MV-4-11 (cell line): ENCODE measurements around the gene PRRT4.

ENCODE experiments used
- DNase-seq: peaks from one replicate; lab custom pipeline; 2025; lab: John Stamatoyannopoulos, UW

PRRT4 gene

GRCh38 chr7:128344431-128344774 lies 17.1 kb downstream of the PRRT4 start:
- DNase-seq = no peak

- peak; percentile 92 for DNase-seq
Measured at GRCh38 chr7:128343554-128344430, 17.7 kb downstream of the PRRT4 start, which contains the start of gene RBM28. TSS of gene RBM28 (minus strand) at chr7:128343908. CDS start at chr7:128343793, 115 bp downstream.

DNA sequence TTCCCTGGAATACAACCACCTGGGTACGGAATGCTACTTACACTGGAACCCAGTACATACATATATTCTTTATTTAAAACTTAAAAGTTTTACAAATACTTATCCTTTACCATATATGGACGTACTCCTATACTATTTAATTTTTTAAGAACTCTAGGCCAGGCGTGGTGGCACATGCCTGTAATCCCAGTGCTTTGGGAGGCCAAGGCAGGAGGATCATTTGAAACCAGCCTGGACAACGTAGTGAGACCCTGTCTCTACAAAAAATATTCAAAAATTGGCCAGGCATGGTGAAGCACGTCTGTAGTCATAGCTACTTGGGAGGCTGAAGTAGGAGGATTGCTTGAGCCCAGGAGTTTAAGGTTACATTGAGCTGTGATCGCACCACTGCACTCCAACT lies 19.8 kb downstream of the PRRT4 start:
- no peak for DNase-seq

DNA sequence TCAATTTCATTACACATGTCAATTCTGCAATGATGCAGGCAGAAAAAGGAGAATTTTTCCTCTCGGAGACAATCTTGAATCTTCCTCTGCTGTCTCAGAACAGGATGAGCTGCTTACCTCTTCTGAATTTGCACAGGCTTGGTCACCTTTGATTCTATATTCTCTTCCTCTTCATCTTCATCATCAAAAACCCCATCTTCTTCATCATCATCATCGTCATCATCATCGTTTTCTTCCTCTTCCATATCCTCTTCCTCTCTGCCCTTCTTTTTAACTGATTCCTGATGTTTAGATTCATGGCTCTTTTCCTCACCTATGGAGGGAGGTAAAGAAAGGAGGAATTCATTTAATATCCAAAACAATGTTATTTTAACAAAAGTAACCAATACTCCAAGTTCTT lies 25.8 kb downstream of the PRRT4 start:
- no peak for DNase-seq

- DNase-seq = no peak
Measured at GRCh38 chr7:128324368-128324680, 37.2 kb downstream of the PRRT4 start.

DNA sequence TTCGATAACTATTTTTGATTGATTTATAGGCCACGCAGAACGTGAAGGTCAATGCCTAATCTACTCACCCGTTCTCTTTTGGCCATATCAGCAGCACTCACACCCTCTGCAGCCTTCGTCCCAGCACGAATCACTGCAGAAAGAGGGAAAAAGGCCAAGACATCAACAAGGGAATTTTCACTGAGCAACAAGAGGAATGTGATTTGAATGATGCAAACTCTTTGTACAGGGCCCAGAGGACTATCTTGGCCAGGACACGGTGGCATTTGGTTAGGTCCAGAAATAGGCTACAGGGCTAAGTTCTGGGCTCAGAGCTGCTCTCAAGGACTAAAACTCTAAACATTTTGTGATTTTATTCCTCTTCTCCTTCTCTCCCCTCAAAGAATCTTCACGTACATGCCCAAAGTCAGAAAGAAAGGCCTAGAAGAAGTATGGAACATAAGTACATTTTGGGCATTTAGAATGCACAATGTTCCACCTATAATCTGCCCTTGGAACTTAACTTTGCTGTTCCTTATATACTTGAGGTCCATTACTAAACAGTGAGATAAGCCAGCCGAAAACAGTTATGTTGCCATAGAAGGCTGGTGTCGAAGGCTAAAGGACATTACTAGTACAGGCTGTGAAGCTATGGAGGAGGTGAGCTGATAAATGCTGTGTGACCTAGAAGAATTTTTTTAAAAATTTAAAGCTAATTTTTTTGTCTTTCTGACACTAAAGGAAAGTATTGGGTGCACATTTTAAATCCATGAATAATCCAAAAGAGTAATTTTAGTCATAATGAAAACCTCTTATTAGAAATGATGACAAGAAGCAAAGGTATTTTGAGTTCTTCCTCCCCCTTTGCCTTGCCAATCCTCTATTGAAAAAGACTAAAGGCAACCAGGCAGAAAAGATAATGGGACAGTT lies 37.8 kb downstream of the PRRT4 start:
- no peak for DNase-seq

DNA sequence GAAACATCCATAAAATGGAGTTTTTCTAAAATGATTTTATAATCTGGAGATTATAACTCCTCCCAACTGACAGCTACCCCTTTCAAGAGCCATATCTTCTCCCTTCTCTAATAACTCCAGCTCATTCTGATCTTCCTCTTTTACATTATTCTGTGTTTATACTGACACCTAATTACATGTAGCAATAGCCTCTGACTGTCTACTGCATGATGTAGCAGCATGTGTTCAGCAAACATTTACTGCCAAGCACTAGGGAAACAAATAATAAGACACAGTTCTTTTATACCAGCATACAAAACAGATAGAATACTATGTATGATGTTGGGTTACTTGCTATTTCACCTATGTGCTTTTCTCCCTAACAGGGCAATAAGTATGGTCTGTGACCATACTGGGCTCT lies 38.5 kb downstream of the PRRT4 start:
- peak; percentile 4 for DNase-seq

- DNase-seq = peak; percentile 79
Measured at GRCh38 chr7:128322040-128322643, 39.3 kb downstream of the PRRT4 start.

DNA sequence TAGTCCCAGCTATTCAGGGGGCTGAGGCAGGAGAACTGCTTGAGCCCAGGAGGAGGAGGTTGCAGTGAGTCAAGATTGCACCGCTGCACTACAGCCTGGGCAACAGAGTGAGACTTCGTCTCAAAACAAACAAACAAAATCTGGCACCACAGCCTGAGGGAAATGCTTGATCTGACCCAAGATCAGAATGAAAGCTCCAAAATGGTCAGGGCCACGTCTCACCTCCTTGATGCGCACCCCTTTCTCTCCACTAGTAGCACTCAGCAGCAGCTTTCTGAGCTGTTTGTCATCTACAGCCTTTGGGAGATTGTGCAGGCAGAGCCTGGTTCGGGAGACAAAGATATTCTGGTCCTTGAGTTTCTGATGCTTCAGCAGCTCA lies 40.5 kb downstream of the PRRT4 start:
- DNase-seq = no peak

DNA sequence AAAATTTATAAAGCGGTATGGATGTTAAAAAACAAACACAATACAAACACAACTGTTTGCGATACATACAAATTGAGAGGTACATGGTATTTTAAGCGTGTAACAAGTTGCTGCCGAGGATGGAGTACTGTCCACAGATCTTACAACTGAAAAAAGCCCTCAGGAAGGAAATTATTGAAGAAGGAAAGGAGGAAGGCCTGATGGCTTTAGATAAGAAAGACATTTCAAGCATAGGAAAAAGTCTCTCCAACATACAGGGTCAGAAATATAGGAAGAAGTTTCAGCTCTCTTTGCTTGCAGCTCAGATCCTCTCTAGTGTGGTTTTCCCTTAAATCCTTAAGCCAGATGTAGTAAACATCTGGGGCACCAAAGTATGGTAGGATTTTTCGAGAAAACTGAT lies 42.8 kb downstream of the PRRT4 start:
- no peak for DNase-seq

- no peak for DNase-seq
Measured at GRCh38 chr7:128311013-128311412, 50.5 kb downstream of the PRRT4 start.

- no peak for DNase-seq
Measured at GRCh38 chr7:128310499-128310898, 51.0 kb downstream of the PRRT4 start.

DNA sequence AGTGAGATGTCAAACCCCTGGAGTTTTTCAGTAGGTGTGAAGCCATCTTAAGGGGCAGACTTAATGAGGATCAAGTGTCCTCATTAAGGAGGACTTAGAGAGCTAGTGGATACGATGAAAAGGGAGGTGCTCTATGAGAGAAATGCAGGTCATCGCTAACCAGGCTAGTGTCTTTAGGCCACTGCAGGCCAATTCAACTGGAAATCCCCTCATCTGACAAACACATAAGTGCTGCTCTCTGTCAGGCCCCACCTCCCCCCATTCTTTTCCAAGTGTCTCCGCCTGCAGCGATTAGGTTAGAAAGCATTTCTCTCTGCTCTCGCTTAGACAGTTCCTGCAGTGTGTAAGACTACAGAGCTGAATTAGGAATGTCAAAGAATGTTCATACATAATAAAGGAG lies 51.5 kb downstream of the PRRT4 start:
- no peak for DNase-seq

- no peak for DNase-seq
Measured at GRCh38 chr7:128309124-128309523, 52.4 kb downstream of the PRRT4 start.

DNA sequence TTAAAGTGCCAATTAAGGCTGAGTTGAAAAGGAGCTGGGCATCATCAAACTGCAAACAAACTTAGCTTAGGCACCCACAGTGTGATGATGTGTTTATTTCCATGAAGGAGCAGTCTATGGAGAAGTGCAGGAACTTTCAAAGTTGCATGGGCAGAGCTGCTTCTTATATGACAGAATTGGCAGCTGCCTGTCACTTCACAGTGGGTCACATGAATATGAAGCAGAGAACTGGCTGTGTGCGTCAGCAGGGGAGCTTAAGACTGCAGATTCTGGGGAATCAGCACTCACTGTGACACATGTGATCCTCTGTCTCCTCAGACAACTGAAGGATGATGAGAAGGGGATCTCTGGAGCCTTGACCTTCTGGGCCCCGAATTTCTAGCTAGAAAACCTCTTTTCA lies 54.4 kb downstream of the PRRT4 start:
- DNase-seq = no peak

GRCh38 chr7:128304212-128304611 lies 57.3 kb downstream of the PRRT4 start:
- DNase-seq = no peak

- DNase-seq = no peak
Measured at GRCh38 chr7:128303643-128304042, 57.8 kb downstream of the PRRT4 start.

GRCh38 chr7:128303133-128303532 lies 58.4 kb downstream of the PRRT4 start:
- no peak for DNase-seq

- DNase-seq = no peak
Measured at GRCh38 chr7:128302139-128302538, 59.4 kb downstream of the PRRT4 start.
